SH-SY5Y (cell line): ENCODE measurements around the gene CCSER2.

Experiments
- GATA2 ChIP-seq: IDR thresholded peaks from 2 replicates; pipeline ENCODE4 v1.6.1; 2011; ENCODE audit warnings: mild to moderate bottlenecking, low read depth, low read length
- GATA3 ChIP-seq: IDR thresholded peaks from 2 replicates; pipeline ENCODE4 v1.6.1; 2011; ENCODE audit warnings: low read depth, mild to moderate bottlenecking, low read length, moderate library complexity

DNA sequence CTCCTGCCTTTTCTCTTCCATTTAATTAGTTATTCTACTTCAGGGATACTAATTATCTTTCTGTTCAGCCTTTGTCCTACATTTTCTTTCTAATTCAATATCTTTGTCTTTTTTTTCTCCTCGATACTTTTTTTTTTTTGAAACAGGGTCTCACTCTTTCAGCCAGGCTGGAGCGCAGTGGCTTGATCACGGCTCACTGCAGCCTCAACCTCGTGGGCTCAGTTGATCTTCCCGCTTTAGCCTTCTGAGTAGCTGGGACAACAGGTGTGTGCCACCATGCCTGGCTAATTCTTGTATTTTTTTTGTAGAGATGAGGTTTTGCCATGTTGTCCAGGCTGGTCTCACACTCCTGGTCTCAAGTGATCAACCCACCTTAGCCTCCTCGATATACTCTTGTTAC is 38.9 kb downstream of the CCSER2 start:
- TF ChIP-seq GATA2 = no peak
- no peak for TF ChIP-seq GATA3
